HG02943 (cell line): ENCODE data around the gene CCNDBP1.
"Not testable (repeated sequence)": the region's sequence is repeated elsewhere in the genome, so short reads cannot be mapped to it uniquely, and the experiment has no call there.

Experiments used
- ATAC-seq: cut with Tn5 transposase; IDR thresholded peaks from one replicate; pipeline ENCODE4 v1.9.1; 2021; ENCODE audit warnings: mild to moderate bottlenecking, low read depth, moderate library complexity; ENCODE audit not compliant: unreplicated experiment

CCNDBP1 gene

DNA sequence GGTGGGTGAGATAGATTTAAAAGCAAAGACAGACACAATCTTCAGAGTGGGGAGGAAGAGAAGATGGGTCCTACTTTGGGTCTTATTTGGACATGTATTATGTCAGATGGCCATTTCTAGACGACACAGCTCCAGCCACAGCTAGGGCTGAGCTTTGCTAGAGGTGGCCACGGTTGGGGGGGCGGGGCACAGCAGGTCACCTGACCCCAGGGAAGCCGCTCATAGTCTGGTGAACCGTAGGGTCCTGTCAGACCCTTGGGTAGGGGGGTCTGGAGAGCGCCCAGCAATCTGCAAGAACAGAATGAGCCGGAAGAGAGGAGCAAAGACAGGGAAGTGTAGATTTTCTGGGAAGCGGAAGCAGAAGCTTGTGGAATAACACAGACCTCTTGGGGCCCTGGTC is 29.0 kb downstream of the CCNDBP1 start:
- no peak for ATAC-seq

DNA sequence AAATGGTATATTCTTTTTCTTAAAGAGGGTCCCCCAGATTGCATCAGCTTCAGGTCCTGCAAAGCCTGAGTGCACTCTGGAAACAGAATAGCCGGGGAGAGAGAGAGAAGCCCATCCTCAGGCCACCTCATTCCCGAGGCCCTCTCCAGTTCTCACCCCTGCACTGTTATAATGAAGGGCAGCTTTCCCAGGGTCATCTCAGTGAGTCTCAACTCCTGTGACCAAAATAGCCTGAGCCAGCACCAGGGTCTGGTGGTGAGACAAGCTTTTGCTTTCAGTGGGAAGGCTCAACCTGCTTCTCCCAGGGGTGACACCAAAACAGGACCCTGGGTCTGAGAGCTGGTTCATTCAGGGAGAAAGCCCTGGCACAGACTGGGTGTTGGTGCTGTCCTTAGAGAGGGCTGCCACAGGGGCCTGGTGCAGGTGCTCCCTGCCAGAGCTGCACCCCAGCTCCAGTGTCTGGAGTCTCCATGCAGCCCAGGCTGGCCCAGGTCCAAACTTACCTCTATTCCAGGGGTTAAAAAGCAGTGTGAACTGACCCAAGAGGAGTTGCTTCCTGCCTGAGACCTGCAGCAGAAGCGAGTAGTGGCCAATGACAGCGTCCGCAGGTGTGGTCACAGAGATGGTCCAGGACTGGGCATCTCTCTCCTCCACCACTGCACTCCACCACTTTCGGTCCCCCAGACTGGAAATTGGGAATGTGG is 29.5 kb downstream of the CCNDBP1 start:
- no peak for ATAC-seq

GRCh38 chr15:43215961-43216360 is 30.8 kb downstream of the CCNDBP1 start:
- no peak for ATAC-seq

GRCh38 chr15:43218908-43219706 is 33.9 kb downstream of the CCNDBP1 start:
- no peak for ATAC-seq

DNA sequence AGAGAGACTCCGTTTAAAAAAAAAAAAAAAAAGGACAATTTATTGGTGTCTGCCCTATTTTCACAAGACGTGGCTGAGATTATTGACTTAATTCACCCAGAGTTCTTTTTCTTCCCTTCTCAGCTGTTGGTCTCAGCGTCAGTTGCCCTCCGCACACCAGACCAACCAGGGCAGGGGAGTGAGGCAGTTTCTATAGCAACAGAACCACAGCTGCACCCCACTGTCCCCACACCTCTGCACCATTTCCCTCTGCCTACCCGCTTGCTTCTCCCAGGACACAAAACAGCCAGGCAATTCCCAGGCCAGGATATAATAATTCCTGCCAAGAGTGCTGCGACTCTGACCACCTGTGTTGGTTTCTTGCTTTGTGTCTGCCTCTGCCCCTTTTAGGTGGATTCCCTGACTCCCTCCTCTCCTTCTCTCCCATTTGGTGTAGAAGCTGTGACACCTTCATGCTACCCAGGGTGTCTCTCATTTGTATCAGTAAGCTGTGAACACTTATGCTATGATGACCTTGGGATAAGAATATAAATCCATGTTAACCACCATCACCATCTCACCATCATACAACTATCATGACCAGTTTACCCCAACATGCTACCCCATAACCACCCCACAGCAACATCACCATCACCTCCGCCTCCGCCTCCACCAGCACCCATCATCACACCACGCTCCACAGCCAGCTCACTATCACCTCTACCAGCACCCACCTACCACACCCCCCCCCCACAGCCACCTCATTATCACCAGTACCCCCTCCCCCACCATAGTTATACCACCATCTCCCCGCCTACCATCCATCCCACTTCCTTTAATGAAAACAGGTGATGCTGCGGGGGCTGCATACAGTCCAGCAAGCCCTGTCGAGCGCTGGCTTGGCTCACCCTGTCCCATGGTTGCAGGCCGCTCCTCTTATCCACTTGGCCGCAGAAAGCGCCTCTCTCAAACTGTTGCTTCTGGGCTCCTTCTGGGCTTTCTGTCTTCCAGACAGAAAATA is 35.0 kb downstream of the CCNDBP1 start:
- no peak for ATAC-seq

- no peak for ATAC-seq
Observed at GRCh38 chr15:43220991-43221403, 35.8 kb downstream of the CCNDBP1 start, which contains the start of gene EPB42. Gene EPB42 (minus strand): TSS chr15:43221018. CDS start chr15:43220825, 193 bp downstream.

DNA sequence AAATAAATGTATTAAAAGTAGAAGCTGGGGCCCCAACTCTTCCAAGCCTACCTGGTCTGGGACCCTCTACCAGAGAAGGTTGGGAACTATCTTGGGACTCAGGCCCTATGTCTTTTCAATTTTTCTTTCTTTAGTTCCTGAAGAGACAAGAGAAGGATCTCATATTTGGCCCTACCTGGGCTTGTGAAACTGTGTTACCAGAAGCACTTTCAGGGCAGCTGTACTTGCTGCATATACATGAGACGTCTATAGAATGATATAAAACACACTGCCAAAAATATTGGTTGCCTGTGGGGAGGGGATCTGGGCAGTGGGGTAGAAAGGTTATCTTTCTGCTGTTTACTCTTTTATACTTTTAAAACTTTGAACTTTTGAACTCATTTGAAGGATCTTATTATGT is 36.2 kb downstream of the CCNDBP1 start:
- no peak for ATAC-seq

DNA sequence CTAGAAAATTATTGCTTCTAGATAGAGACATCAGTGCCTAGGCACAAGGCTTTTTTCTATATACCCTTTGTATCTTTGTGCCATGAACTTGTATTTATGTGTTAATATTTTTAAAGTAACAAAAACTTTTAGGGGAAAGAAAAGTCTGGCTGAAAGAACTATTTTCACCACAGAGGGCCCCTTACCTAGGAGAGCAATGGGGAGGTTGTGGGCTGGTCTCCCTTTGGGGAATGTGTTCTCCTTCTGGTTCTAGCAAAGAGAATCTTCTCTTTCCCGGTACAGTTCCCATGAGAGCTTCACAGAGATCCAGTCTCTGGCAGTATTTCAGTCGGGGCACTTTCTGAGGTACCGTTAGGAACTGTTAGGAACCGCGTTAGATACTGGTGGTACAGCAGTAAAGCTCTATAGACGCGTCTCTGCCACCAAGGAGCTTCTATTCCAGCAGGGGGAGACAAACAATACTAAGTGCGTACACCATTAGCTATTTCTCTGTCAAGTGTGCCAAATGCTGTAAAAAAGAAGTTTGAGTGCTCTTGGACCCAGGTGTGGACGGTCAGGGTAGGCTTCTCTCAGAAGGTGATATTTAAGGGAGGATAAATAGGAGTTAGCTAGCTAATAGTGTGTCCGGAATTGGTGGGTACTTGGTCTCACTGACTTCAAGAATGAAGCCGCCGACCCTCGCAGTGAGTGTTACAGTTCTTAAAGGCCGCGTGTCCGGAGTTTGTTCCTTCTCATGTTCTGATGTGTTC is 40.2 kb downstream of the CCNDBP1 start:
- no peak for ATAC-seq

DNA sequence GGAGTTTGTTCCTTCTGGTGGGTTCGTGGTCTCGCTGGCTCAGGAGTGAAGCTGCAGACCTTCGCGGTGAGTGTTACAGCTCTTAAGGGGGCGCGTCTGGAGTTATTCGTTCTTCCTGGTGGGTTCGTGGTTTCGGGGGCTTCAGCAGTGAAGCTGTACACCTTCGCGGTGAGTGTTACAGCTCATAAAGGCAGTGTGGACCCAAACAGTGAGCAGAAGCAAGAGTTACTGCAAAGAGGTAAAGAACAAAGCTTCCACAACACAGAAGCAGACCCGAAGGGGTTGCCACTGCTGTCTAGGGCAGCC is 40.7 kb downstream of the CCNDBP1 start:
- not testable (repeated sequence) for ATAC-seq

DNA sequence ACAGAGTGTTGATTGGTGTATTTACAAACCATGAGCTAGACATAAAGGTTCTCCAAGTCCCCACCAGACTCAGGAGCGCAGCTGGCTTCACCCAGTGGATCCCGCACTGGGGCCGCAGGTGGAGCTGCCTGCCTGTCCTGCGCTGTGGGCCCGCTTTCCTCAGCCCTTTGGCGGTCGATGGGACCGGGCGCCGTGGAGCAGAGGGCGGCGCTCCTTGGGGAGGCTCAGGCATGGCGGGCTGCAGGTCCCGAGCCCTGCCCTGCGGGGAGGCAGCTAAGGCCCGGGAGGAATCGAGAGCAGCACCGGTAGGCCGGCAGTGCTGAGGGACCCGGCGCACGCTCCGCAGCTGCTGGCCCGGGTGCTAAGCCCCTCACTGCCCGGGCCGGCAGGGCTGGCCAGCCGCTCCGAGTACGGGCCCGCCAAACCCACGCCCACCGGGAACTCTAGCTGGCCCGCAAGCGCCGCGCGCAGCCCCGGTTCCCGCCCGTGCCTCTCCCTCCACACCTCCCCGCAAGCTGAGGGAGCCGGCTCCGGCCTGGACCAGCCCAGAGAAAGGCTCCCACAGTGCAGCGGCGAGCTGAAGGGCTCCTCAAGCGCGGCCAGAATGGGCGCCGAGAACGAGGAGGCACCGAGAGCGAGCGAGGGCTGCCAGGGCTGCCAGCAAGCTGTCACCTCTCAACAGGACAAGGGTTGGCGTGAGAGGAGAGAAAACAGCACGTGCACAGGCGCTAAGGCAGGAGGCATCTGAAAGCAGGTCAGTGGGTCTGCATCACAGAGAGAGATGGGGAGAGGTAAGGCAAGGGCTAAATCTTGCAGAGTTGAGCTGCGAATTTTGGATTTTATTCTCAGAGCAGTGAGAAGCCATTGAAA is 41.5 kb downstream of the CCNDBP1 start:
- no peak for ATAC-seq

- no peak for ATAC-seq
Observed at GRCh38 chr15:43229977-43230376, 44.8 kb downstream of the CCNDBP1 start.

GRCh38 chr15:43230640-43231115 is 45.5 kb downstream of the CCNDBP1 start:
- no peak for ATAC-seq

- no peak for ATAC-seq
Observed at GRCh38 chr15:43232289-43232874, 47.2 kb downstream of the CCNDBP1 start.

- no peak for ATAC-seq
Observed at GRCh38 chr15:43235536-43235935, 50.3 kb downstream of the CCNDBP1 start.

- no peak for ATAC-seq
Observed at GRCh38 chr15:43237842-43238470, 52.8 kb downstream of the CCNDBP1 start.

GRCh38 chr15:43238671-43239131 is 53.5 kb downstream of the CCNDBP1 start:
- ATAC-seq, result no peak

DNA sequence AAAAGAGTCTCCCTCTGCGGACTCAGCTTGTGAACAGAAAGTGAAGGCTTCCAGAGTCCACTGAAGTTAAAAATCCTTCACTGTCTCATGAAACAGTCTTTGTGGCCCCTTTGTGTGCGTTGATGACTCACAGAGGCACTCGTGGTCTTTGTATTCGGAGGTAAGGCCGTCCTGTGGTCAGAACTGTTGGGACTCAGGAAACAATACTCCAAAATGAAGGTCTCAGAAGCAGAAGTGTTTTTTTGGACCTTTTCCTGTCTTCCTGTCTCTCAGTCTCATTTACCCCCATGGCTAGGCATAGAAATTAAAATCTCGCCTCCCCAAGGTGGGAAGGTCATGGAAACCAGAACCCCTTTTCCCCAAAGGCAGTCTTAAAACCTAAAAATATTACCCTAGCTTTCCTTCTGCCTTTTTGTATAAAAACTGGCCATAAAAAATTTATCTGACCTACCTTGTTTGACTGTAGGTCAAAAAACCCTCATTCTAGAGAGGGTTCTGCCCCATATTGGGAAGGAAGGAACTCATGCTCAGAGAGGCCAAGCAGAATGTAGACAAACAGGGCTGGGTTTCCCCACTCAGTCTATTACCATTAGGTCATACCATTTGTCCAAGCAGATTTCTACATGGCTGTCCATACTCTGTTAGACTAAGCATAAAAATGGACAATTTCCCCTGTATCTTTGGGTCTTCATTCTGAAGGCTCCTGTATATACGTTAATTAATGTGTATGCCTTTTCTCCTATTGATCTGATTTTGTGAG is 54.7 kb downstream of the CCNDBP1 start:
- ATAC-seq, result no peak
